Neural cell (in vitro differentiated cells): ENCODE data around the gene LILRB5.

ENCODE experiments used
- CTCF ChIP-seq: fragments of 450-650 bp; IDR thresholded peaks from 2 replicates; pipeline ENCODE4 v1.5.1; 2014; ENCODE audit warnings: antibody characterized with exemption, mild to moderate bottlenecking, moderate library complexity; ENCODE audit not compliant: poor library complexity, severe bottlenecking
- EP300 ChIP-seq: fragments of 450-650 bp; conservative IDR thresholded peaks from 2 replicates; pipeline ENCODE4 v1.6.1; 2014; ENCODE audit warnings: antibody characterized with exemption, mild to moderate bottlenecking, moderate library complexity; ENCODE audit not compliant: poor library complexity, severe bottlenecking
- EZH2 ChIP-seq: fragments of 200-600, 300-800 bp; shearing (Covaris generic), sonication (generic); IDR thresholded peaks from 2 replicates; pipeline ENCODE4 v1.6.1; 2014; ENCODE audit warnings: antibody characterized with exemption, low read length, borderline replicate concordance, mild to moderate bottlenecking; ENCODE audit not compliant: insufficient read depth, poor library complexity, severe bottlenecking
- MXI1 ChIP-seq: fragments of 450-650 bp; conservative IDR thresholded peaks from 2 replicates; pipeline ENCODE4 v1.6.1; 2014; ENCODE audit warnings: antibody characterized with exemption, mild to moderate bottlenecking; ENCODE audit not compliant: poor library complexity, severe bottlenecking
- POLR2AphosphoS5 ChIP-seq: IDR thresholded peaks from 2 replicates; pipeline ENCODE4 v1.6.1; 2012
- RAD21 ChIP-seq: fragments of 450-650 bp; conservative IDR thresholded peaks from 2 replicates; pipeline ENCODE4 v1.6.1; 2014; ENCODE audit warnings: antibody characterized with exemption, mild to moderate bottlenecking, moderate library complexity
- REST ChIP-seq: IDR thresholded peaks from 2 replicates; pipeline ENCODE4 v1.6.1; 2012; ENCODE audit warnings: borderline replicate concordance
- SMC3 ChIP-seq: fragments of 450-650 bp; conservative IDR thresholded peaks from 2 replicates; pipeline ENCODE4 v1.6.1; 2014; ENCODE audit warnings: antibody characterized with exemption, mild to moderate bottlenecking, moderate library complexity; ENCODE audit not compliant: poor library complexity

- TF ChIP-seq CTCF (peak; percentile 65), REST (no peak), RAD21 (peak; percentile 52), POLR2AphosphoS5 (no peak), EZH2 (no peak), EP300 (no peak), MXI1 (no peak), SMC3 (peak; percentile 61)
These were observed 9.1 kb upstream of the LILRB5 start for GRCh38 chr19:54266133-54266532.
